KBM-7 (cell line): ENCODE results near the gene COL4A1.

ENCODE experiments used
- DNase-seq: peaks from one replicate; pipeline ENCODE4 v3.0.0-alpha.2; 2015
- in situ Hi-C: fragments of 300-500 bp; cut with MboI; formaldehyde crosslinking; loops from 2 replicates; pipeline ENCODE4 v1.14.3; 2020; ENCODE audit warnings: low sequenced_read_pairs, low pct_unique_long_range_greater_than_20kb, mixed read lengths

Gene COL4A1

GRCh38 chr13:110195547-110196485 lies 111.1 kb downstream of the COL4A1 start:
- in situ Hi-C loops, result no loop called here
- DNase-seq, result no peak

DNA sequence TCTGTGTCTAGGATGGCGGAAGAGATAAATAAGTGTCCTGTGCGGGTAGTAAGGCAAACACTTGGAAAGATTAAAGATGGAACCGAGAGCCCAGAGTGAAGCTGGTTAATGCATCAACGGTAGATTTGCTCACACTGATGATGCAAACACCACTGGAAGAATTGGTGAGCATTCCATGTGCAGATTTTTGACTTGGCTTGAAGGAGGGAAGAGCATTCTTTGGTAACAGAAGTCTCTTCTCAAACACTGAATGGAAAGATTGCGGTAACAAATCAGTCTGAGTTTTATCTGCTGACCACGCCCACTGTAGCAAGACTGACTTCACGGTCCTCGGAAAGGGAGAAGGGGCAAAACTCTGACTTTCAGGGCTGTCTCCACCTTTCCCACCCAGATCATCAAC lies 112.5 kb downstream of the COL4A1 start:
- no peak for DNase-seq
- in situ Hi-C loops, result no loop called here

DNA sequence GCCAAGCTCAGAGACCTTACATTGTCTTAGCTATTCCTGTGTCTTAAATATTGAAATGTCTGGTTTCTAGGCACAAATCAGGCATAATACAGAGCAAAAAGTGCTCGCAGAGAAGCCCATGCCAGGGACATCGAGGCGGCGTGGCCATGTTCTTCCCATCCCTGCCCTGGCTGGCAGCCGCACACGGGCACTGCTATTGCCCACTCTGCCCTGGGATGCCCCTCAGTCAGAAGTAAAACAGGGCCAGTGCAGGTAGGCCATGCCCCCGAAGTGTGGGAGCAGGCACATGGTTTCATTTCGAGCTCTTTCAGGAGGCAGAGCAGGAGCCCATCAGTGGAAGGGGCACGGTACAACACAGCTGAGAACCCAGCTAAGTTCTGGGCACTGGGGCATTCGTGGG lies 113.5 kb downstream of the COL4A1 start:
- in situ Hi-C loops, result no loop called here
- DNase-seq, result no peak

DNA sequence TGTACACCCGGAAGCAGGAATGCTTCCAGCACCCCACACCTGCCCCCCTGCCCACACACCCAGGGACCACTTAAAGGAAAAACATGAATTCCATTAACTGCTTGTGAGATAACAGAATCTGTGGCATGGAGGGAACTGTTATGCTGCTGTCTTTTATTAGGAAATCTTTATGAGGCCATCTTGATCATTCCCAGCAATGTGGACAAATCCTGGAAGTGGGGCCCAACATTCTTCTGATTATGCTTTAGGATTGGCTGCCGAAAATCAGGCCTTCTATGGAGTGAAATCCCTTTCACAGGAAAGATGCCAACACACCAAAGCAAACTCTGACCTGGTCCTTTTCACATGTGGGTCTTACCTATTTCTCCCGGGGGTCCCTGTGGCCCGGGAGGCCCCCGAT lies 114.5 kb downstream of the COL4A1 start:
- in situ Hi-C loops, result no loop called here
- DNase-seq, result no peak

DNA sequence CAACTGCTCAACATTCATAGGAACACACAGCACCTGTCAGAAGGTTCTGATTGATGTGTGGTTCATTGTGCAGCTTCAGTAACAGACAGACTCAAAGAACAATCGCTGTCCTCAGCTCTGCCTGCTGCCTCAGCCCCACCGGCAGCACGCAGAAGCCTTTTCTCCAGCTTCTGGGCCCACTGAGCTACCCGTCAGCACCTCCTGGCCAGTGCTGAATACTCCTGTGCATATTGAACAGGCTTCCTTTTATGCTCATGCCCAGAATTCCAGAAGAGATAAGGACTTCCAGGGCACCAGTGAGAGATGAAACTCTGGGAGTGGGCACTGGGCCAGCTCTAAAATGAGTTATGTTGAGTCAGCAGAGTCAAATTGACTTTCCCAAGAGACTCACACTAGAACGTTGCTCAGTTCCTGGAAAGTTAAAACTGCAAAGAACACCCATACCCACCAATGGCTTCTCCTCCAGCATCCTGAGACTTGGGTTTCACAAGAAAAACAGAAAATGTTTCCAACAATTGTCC lies 119.3 kb downstream of the COL4A1 start:
- DNase-seq, result no peak
- in situ Hi-C loops, result no loop called here

GRCh38 chr13:110186231-110186855 lies 120.6 kb downstream of the COL4A1 start:
- DNase-seq, result no peak
- in situ Hi-C loops, result no loop called here

- no peak for DNase-seq
- in situ Hi-C loops, result no loop called here
Measured at GRCh38 chr13:110185696-110186095, 121.3 kb downstream of the COL4A1 start.

DNA sequence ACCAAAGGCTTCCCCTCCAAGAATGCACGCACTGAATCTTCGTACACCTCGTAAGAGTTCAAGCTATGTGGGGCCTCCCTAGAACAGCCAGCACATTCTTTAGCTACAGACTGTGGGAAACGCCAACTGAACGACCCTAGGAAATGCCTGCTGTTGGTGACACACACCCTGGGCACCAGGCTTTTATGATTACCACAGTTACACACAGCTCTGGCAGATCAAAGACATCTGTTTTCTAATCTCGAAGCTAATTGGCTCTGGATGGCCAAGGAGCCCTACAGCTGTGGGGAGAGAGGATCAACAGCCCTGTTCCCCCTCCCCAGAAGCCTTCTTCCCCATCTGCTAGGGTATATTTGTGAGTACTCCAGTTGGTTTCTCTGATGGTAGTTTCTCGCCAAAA lies 123.0 kb downstream of the COL4A1 start:
- in situ Hi-C loops, result no loop called here
- DNase-seq, result no peak

- no peak for DNase-seq
- in situ Hi-C loops, result no loop called here
Measured at GRCh38 chr13:110182461-110182860, 124.5 kb downstream of the COL4A1 start.

GRCh38 chr13:110182003-110182402 lies 125.0 kb downstream of the COL4A1 start:
- DNase-seq, result no peak
- in situ Hi-C loops, result no loop called here

- in situ Hi-C loops, result no loop called here
- no peak for DNase-seq
Measured at GRCh38 chr13:110179857-110180147, 127.2 kb downstream of the COL4A1 start.

- in situ Hi-C loops, result no loop called here
- DNase-seq, result no peak
Measured at GRCh38 chr13:110179116-110179856, 127.7 kb downstream of the COL4A1 start.

DNA sequence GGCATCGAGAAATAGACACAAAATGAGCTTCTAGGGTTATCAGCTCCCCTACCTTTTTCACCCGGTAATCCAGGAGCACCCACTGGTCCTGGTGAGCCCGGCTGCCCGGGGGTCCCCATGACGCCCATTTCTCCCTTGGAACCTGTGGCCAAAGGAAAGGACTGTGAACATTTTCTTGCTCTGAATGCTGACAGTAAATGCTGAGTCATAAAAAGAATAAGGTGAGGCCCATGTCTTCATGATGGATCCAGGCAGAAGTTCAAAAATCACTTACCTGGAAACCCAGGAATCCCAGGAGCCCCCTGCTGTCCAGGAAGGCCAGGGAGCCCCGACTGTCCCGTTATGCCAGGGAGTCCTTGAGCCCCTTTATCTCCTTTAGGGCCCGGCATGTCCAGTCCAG lies 129.2 kb downstream of the COL4A1 start:
- in situ Hi-C loops, result no loop called here
- no peak for DNase-seq

GRCh38 chr13:110176431-110176830 lies 130.5 kb downstream of the COL4A1 start:
- in situ Hi-C loops, result no loop called here
- DNase-seq, result no peak

DNA sequence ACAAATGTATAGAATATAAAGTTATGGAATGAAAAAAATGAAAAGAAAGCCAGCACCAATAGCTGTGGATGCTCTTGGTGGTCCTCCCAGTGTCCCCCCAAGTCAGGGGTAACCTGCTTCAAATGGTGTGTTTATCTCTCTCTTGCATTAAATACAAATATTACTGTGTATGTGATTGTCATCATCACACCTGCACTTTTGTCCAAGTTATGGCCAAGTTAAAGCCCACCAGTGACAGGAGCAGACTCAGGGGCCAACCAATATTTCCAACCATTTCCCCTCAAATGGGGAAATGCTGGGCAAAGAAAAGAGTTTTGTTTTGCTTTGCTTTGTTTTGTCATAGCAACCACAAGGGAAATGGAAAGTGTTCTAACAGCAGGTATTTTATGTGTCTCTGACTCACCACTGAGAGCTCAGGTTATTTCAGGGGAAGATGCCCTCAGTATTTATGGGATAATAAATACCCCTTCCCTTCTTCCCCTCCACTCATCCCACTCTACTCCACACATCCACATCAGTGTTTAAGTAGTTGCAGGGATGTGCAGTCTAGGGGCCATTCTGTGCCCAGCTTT lies 133.6 kb downstream of the COL4A1 start:
- no peak for DNase-seq
- in situ Hi-C loops, result no loop called here

DNA sequence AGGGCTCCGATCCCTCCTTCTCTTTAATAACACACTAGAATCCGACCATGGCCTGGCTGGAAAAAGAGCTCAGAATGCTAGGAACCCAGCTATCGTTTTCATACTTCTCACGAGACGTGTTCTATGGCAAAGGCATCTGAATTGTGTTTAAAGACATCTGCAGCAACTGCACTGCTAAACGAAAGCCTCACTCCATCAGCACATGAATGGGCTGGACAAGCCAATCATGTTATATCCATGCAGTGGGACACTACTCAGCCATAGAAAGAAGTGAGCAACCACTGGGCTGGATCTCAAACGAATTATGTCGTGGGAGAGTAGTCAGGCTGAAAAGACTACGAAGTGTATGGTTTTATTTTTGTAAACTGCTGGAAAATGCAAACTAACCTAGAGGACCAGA lies 136.1 kb downstream of the COL4A1 start:
- DNase-seq, result no peak
- in situ Hi-C loops, result no loop called here

GRCh38 chr13:110170020-110170790 lies 136.8 kb downstream of the COL4A1 start:
- DNase-seq, result no peak
- in situ Hi-C loops, result no loop called here

DNA sequence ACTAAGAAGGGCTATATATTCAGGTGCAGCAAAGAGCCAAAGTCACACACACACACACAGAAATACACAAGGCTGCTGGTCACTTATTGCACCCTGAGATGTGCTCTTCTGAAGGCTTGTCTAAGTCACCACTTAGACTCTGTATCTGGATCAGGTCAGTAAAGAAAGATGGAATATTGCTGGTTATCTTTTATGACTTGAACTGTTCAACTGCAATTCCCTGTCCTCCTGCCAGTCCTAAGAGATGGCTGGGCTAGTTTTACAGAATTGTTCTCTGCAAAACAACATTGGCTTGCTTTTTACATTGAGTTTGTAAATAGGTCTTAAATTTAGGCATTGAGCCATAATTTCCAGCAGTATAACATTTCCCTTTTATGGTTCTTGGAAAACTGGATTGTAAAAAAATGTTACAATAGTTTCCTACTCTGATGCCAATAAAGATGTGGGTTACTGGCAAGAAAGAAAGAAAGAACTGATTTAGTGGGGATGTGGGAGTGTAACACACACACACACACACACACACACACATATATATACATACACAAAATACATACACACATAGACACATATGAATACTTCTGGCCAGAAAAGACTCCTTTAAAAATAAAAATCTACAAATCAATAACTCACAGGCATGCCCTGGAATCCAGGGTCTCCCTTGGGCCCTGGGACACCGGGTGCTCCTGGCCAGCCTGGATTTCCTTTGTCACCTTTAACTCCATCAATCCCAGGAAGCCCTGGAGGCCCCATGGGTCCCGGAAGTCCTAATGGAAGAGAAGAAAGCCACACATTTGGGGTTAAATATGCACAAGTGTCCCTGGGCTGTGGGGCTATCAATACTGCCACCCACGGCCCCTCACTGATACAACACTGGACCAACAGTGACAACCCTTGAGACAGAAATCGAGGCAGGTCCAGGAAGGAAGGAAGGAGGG lies 137.7 kb downstream of the COL4A1 start:
- no peak for DNase-seq
- in situ Hi-C loops, result no loop called here
